ENCODE results near the gene SLC44A3. TPM values are rescaled to one million over a fixed set of nuclear protein-coding genes. Genes with fewer than 3 reads are reported as not detected.
A peak's percentile ranks its signal among the peaks of the same experiment; 100 is the strongest.

The SLC44A3 gene, protein sequence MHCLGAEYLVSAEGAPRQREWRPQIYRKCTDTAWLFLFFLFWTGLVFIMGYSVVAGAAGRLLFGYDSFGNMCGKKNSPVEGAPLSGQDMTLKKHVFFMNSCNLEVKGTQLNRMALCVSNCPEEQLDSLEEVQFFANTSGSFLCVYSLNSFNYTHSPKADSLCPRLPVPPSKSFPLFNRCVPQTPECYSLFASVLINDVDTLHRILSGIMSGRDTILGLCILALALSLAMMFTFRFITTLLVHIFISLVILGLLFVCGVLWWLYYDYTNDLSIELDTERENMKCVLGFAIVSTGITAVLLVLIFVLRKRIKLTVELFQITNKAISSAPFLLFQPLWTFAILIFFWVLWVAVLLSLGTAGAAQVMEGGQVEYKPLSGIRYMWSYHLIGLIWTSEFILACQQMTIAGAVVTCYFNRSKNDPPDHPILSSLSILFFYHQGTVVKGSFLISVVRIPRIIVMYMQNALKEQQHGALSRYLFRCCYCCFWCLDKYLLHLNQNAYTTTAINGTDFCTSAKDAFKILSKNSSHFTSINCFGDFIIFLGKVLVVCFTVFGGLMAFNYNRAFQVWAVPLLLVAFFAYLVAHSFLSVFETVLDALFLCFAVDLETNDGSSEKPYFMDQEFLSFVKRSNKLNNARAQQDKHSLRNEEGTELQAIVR
- total RNA-seq (2014; rRNA removed; shearing (Covaris generic)) = 2.7 and 3.8 TPM in 2 replicates

DNA sequence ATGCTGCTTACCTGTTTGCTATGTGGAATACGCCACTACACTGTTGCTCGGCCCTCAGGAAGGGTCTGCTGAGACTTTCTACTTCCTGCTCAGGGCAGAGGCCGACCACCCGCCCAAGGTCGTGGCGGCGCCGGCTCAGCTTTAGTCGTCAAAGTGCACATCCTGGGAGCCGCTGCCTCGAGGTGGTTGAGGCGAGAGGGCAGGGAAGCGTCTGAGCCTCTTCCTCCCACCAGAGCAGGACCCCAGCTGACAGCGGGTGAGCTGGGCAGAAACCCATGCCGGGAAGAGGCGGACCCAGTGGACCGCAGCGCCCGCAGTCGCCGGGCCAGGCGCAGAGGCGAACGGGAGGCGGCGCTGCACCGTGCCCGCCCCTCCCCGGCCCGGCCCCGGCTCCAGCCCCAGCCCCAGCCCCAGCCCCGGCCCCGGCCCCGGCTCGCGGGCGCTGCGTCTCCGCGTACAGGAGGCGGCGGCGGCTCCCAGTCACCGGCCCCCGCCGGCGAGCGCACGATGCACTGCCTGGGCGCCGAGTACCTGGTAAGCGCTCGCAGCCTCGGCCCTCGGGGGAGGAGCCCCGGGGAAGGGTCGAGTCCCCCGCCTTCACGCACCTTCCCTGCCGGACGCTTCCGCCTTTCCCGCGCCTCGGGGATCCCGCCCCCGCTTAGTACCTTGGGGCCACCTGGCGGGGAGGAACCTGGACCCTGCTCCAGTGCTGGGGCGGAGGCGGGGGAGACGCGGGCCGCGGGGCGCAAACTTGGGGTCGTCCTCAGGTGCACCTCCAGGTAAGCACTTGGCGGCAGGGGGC lies at the start of gene SLC44A3:
Gene SLC44A3 (plus strand): TSS at position 413 of the 802 bp plus-strand sequence. CDS start 95 bp downstream, at position 508.
- H3K4me1 ChIP-seq (replicated peaks) = peaks cover 12% of the 10 kb centered on the region
- DNase-seq (ENCODE audit: low read depth in 1 of 2, low spot score in 2 of 2) = peak; percentile 30 to 56
- no peaks in the 10 kb centered on the region for H3K27me3 ChIP-seq (replicated peaks)
- H3K36me3 ChIP-seq = no peaks in the 10 kb centered on the region
- no peaks in the 10 kb centered on the region for H3K9me3 ChIP-seq (replicated peaks)
- H3K4me3 ChIP-seq = peak within 1 kb of the TSS; percentile 48
- H3K27ac ChIP-seq = no peak within 1 kb of the TSS

DNA sequence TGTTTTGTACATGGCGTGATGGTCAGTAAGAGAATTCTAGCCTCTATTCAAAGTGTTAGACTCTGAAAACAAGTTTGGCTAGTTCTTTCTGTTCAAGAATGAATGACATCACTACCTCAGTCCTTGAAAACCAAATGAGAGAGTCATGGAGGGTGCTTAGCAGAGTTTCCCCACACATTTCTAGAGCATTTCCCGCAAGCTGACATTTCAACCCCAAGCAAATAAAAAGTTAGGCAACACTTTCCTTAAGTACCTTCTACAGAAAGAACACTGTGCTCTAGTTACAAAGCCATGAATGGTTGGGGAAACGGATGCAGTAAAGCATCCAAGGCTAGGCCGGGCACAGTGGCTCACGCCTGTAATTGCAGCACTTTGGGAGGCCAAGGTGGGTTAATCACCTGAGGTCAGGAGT lies 47.9 kb upstream of the SLC44A3 start:
- no peak overlapping the region for H3K4me3 ChIP-seq
- DNase-seq (ENCODE audit: low read depth in 1 of 2, low spot score in 2 of 2) = no peak
- H3K4me1 ChIP-seq (replicated peaks) = peaks cover 13% of the 10 kb centered on the region
- H3K9me3 ChIP-seq (replicated peaks) = no peaks in the 10 kb centered on the region
- H3K36me3 ChIP-seq = no peaks in the 10 kb centered on the region
- no peak overlapping the region for H3K27ac ChIP-seq
- no peaks in the 10 kb centered on the region for H3K27me3 ChIP-seq (replicated peaks)

DNA sequence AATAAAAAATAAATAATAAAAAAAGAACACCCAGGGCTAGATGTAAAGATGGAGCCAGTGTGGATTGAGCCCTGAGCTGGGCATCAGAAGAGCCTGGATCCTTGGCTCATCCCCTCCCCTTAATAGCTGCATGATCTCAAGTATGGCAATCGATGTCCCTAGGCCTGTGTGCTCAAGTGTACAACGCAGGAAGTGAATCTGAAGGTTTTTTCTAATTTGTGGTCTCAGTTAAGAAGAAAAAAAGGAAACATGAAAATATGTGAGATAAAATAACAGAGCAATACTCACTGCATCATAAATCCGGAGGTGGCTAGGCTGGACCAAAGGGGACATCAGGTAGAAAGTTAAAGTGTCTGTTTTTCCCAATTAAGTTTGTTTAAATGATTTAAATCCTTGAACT lies 47.3 kb upstream of the SLC44A3 start:
- Histone ChIP-seq H3K4me3 (no peak overlapping the region), H3K36me3 (no peaks in the 10 kb centered on the region), H3K4me1 (replicated peaks) (peaks cover 13% of the 10 kb centered on the region), H3K9me3 (replicated peaks) (no peaks in the 10 kb centered on the region), H3K27me3 (replicated peaks) (no peaks in the 10 kb centered on the region), H3K27ac (no peak overlapping the region)
- DNase-seq (ENCODE audit: low read depth in 1 of 2, low spot score in 2 of 2) = no peak

DNA sequence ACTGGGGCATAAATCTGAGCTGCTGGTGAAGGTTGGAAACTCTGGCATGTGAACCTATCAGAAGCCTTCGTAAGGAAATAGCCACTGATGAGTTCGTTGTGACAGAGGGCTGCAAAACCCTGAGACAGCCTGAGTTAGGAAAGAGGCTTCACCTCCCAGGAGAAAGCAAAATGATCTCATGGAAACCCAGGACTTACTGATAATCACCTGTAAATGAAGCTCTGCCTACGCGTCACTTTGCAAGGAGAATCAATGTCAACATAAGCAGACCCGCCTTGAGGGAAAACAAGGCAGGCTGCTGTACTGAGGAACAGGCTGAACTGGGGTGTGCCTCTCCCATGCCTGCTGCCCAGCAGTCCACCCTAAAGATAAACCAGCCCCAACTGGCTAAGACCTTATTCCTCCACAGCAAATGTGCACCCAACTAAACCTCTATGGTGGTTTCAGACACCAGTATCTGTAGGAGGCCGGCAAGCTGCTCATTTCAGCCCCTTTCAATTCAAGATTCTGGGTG lies 46.8 kb upstream of the SLC44A3 start:
- Histone ChIP-seq H3K4me1 (replicated peaks) (peaks cover 15% of the 10 kb centered on the region), H3K36me3 (no peaks in the 10 kb centered on the region), H3K27me3 (replicated peaks) (no peaks in the 10 kb centered on the region), H3K9me3 (replicated peaks) (no peaks in the 10 kb centered on the region), H3K4me3 (no peak overlapping the region), H3K27ac (peak overlapping the region; percentile 56)
- no peak for DNase-seq (ENCODE audit: low read depth in 1 of 2, low spot score in 2 of 2)

DNA sequence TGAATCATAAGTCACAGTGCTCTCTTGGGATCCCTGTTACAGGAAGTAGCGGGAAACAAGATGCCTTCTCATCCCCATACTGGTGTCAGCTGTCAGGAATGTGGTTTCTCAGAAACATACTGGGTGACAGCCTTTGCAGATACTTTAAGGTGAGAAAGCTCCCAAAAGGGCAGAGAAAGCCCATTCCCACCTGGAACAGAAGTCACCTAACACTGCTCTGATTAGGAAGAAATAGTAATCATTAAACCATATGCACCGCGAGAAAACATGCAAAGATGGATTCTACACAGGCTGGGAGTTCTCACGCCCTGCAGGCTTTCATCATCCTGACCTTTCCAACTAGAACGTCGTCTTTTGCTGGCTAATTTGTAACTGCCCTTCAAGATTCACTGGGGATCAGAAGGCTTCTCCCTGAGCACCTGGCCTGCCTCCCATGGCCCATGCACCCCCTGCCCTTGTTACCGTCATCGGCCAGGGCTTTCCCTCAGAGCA lies 46.2 kb upstream of the SLC44A3 start:
- Histone ChIP-seq H3K36me3 (no peaks in the 10 kb centered on the region), H3K9me3 (replicated peaks) (no peaks in the 10 kb centered on the region), H3K27ac (peak overlapping the region; percentile 56), H3K4me3 (no peak overlapping the region), H3K4me1 (replicated peaks) (peaks cover 22% of the 10 kb centered on the region), H3K27me3 (replicated peaks) (no peaks in the 10 kb centered on the region)
- peak in 1 of 2 experiments; percentile 51 for DNase-seq (ENCODE audit: low read depth in 1 of 2, low spot score in 2 of 2)

DNA sequence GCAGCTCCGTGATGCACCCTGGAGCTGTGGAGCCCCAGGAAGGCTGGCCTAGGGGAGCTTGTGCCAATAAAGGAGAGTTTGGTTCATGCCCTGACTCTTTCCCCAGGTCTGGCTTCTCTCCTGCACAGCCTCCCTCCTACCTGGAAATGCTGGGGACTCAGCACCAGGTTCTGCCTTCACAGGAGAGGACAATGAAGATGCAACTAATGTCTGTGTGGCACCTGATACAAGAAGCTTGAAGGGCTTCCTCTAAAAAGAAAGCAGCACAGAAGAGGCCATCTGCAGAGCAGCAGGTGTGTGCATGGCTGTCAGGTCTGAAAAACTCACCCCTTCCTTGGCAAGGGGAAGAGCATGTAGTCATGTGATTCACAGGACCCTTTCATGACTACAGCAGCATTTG lies 43.7 kb upstream of the SLC44A3 start:
- Histone ChIP-seq H3K4me1 (replicated peaks) (peaks cover 28% of the 10 kb centered on the region), H3K27ac (no peak overlapping the region), H3K9me3 (replicated peaks) (no peaks in the 10 kb centered on the region), H3K4me3 (no peak overlapping the region), H3K27me3 (replicated peaks) (no peaks in the 10 kb centered on the region), H3K36me3 (no peaks in the 10 kb centered on the region)
- no peak for DNase-seq (ENCODE audit: low read depth in 1 of 2, low spot score in 2 of 2)

DNA sequence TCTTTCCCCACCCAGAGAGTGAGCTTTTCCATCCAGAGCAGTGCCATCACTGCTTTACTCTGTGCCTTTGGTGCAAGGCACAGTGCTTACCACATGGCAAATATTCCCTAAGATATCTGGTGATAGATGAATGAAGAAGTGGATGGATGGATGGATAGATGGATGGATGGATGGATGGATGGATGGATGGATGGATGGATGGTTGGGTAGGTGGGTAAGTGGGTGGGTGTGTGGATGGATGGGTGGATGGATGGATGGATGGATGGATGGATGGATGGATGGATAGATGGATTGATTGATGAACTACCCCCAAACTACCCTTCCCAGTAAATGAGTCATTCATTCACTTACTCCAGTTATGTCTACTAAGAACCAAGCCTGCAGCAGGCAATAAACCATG lies 42.9 kb upstream of the SLC44A3 start:
- Histone ChIP-seq H3K4me1 (replicated peaks) (peaks cover 28% of the 10 kb centered on the region), H3K27ac (no peak overlapping the region), H3K36me3 (no peaks in the 10 kb centered on the region), H3K4me3 (no peak overlapping the region), H3K27me3 (replicated peaks) (no peaks in the 10 kb centered on the region), H3K9me3 (replicated peaks) (no peaks in the 10 kb centered on the region)
- DNase-seq (ENCODE audit: low read depth in 1 of 2, low spot score in 2 of 2) = no peak

DNA sequence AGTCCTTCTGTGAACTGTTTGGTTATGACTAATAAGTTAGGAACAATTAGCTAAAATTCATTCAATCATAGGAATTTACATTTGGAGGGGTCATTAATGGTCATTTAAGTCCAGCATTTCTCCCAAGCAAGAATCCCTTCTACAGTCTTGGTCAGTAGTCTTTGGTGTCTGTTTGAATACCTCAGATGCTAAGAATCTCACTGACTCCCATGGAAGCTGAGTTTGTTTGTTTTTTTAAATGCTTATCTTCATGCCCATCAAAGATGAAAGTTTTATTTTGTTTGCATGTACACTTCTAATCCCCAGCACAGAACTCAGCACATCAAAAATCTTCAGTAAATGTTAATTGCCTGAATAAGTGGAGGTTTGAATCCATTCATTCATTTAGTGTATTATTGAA lies 41.3 kb upstream of the SLC44A3 start:
- no peaks in the 10 kb centered on the region for H3K36me3 ChIP-seq
- no peak overlapping the region for H3K27ac ChIP-seq
- H3K4me3 ChIP-seq = no peak overlapping the region
- no peaks in the 10 kb centered on the region for H3K27me3 ChIP-seq (replicated peaks)
- peaks cover 36% of the 10 kb centered on the region for H3K4me1 ChIP-seq (replicated peaks)
- no peaks in the 10 kb centered on the region for H3K9me3 ChIP-seq (replicated peaks)
- peak in 1 of 2 experiments; percentile 72 for DNase-seq (ENCODE audit: low read depth in 1 of 2, low spot score in 2 of 2)

DNA sequence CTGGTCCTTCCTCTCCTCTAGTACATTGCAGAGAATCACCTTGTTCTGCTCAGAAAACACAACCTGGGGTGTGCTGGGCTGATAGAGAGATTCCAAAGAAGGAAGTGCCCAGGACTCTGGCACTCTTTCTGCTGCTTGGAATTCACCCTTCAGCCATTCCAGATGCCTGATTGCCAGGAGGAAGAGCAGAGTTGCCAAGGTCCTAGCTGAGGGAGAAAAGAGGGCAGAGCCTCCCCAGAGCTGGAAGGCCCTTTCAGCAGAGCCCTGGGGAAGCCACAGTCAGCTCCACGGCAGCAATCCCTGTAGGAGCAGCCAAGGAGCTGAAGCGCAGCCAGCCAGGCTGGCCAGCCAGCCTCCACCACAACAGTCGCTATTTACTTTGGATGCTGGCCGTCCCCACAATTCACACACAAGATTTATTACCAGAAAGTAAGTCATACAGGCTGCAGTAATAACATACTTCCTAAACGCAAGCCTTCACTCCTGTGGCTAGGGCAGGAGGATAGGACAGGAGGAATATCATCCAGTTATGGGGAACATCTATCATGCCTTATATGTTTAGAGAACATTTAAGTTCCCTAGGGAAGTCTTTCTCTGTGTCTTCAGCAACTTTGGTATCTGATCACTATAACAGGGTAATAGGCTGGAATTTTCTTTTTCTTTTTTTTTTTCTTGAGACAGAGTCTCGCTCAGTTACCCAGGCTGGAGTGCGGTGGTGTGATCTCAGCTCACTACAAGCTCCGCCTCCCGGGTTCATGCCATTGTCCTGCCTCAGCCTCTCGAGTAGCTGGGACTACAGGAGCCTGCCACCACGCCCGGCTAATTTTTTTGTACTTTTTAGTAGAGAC lies 36.6 kb upstream of the SLC44A3 start:
- Histone ChIP-seq H3K27ac (peak overlapping the region; percentile 71), H3K27me3 (replicated peaks) (no peaks in the 10 kb centered on the region), H3K9me3 (replicated peaks) (no peaks in the 10 kb centered on the region), H3K4me3 (no peak overlapping the region), H3K36me3 (no peaks in the 10 kb centered on the region), H3K4me1 (replicated peaks) (peaks cover 35% of the 10 kb centered on the region)
- peak; percentile 79 to 86 for DNase-seq (ENCODE audit: low read depth in 1 of 2, low spot score in 2 of 2)

DNA sequence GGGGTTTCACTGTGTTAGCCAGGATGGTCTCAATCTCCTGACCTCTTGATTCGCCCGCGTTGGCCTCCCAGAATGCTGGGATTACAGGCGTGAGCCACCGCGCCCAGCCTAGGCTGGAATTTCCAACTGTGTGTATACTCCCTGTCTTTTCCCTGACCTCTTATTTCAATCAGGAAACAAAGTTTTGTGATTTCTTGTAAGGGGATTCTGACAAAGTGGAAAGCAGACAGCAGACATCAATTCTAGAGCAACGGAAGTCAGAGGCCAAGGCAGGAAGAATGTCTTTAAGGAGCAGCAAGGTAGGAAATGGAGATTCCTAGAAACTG lies 36.0 kb upstream of the SLC44A3 start:
- peak in 1 of 2 experiments; percentile 45 for DNase-seq (ENCODE audit: low read depth in 1 of 2, low spot score in 2 of 2)
- peaks cover 29% of the 10 kb centered on the region for H3K4me1 ChIP-seq (replicated peaks)
- H3K4me3 ChIP-seq = no peak overlapping the region
- H3K9me3 ChIP-seq (replicated peaks) = no peaks in the 10 kb centered on the region
- H3K27me3 ChIP-seq (replicated peaks) = no peaks in the 10 kb centered on the region
- peak overlapping the region; percentile 71 for H3K27ac ChIP-seq
- H3K36me3 ChIP-seq = no peaks in the 10 kb centered on the region

DNA sequence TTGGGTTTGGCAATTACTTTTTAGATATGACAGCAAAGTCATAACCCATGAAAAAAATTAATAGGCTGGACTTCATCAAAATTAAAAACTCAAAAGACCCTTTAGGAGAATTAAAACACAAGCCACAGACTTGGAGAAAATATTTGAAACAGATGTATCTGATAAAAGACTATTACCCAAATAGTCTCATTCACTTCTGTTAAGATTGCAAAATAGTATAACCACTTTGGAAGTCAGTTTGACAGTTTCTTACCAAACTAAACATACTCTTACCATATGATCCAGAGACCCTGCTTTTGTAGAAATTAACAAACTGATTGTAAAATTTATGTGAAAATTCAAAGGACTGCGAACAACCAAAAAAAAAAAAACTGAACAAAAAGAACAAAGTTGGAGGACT lies 32.5 kb upstream of the SLC44A3 start:
- no peak overlapping the region for H3K27ac ChIP-seq
- peaks cover 47% of the 10 kb centered on the region for H3K4me1 ChIP-seq (replicated peaks)
- no peak overlapping the region for H3K4me3 ChIP-seq
- no peaks in the 10 kb centered on the region for H3K27me3 ChIP-seq (replicated peaks)
- no peaks in the 10 kb centered on the region for H3K36me3 ChIP-seq
- no peaks in the 10 kb centered on the region for H3K9me3 ChIP-seq (replicated peaks)
- DNase-seq (ENCODE audit: low read depth in 1 of 2, low spot score in 2 of 2) = no peak

DNA sequence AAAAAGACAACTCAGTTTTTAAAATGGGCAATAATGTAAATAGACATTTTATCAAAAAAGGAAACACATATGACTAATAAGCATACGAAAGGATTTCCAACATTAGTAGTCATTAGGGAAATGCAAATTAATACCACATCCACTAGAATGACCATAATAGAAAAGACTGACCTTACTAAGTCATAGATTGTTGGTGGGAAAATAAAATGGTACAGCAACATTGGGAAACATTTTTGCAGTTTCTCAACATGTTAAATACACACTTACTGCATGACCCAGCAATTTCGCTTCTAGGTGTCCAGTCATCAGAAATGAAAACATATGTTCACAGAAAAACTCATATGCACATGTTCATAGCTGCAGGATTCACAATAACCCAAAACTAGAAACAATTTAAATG lies 29.9 kb upstream of the SLC44A3 start:
- no peak for DNase-seq (ENCODE audit: low read depth in 1 of 2, low spot score in 2 of 2)

DNA sequence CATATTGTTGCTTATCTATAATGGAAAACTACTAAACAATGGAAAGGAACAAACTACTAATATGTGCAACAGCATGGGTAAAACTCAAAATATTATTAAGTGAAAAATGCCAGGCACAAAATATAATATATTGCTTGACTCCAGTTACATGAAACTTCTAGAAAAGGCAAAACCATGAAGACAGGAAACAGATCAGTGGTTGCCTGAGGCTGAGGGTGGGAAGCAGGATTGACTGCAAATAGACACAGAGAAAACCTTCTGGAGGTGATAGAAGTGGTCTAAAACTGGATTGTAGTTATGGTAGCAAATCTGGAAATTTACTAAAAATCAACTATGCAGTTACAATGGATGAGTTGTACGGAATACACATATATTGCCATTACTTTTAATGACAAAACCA lies 29.5 kb upstream of the SLC44A3 start:
- Histone ChIP-seq H3K4me3 (no peak overlapping the region), H3K27ac (no peak overlapping the region), H3K9me3 (replicated peaks) (no peaks in the 10 kb centered on the region), H3K4me1 (replicated peaks) (peaks cover 34% of the 10 kb centered on the region), H3K36me3 (no peaks in the 10 kb centered on the region), H3K27me3 (replicated peaks) (no peaks in the 10 kb centered on the region)
- no peak for DNase-seq (ENCODE audit: low read depth in 1 of 2, low spot score in 2 of 2)

More for the DNA sequence above, 29.9 kb upstream of the SLC44A3 start:
- H3K27ac ChIP-seq = no peak overlapping the region
- H3K4me3 ChIP-seq = no peak overlapping the region
- H3K9me3 ChIP-seq (replicated peaks) = no peaks in the 10 kb centered on the region
- no peaks in the 10 kb centered on the region for H3K36me3 ChIP-seq
- H3K27me3 ChIP-seq (replicated peaks) = no peaks in the 10 kb centered on the region
- H3K4me1 ChIP-seq (replicated peaks) = peaks cover 34% of the 10 kb centered on the region
